NCI-H1436 treated with DMSO at 0.1 percent for 48 hours (cell line): ENCODE results near the gene TBC1D17.

ENCODE experiments used
- DNase-seq: peaks from one replicate; lab custom pipeline; 2025; lab: John Stamatoyannopoulos, UW

Gene TBC1D17

GRCh38 chr19:49894011-49894664, 16.6 kb downstream of the TBC1D17 start:
- no peak for DNase-seq

DNA sequence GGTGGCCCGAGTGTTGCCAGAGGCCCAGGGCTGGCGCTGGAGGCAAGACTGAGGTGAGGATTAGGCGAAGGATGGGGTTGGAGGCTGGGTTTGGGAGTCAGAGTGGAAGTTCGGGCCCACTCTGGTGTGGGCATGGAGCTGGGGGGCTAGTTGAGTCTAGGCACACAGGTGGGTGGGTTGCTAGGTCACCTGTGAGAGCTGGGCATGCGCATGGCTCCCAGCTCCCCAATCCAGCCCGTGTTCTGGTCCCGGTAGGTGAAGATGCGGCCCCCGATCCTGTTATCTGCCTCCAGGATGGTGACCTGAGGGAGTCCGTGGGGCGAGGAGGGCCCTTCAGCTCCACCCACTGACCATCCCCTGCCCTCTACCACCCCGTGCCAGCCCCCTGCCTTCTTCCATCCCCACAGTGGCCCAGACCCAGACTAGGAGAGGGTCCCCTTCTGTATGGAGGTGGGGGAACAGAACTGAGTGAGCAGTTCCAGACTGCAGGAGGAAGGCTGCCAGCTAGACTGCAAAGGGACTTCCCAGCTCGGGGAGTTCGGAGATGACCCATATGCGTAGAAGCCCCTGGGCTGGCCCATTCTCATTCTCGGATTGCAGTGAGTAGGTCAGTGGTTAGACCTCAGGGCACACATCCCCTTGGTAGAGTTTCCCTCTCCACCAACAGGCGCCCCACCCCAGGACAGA, 17.5 kb downstream of the TBC1D17 start:
- DNase-seq: no peak

GRCh38 chr19:49895566-49896297, 18.2 kb downstream of the TBC1D17 start:
- no peak for DNase-seq

- no peak for DNase-seq
Observed at GRCh38 chr19:49896863-49897621, 19.5 kb downstream of the TBC1D17 start, which contains the start of gene IL4I1. Gene IL4I1 (minus strand): TSS chr19:49896887. CDS start chr19:49896160, 727 bp downstream.

GRCh38 chr19:49904136-49904535, 26.6 kb downstream of the TBC1D17 start:
- DNase-seq: no peak

DNA sequence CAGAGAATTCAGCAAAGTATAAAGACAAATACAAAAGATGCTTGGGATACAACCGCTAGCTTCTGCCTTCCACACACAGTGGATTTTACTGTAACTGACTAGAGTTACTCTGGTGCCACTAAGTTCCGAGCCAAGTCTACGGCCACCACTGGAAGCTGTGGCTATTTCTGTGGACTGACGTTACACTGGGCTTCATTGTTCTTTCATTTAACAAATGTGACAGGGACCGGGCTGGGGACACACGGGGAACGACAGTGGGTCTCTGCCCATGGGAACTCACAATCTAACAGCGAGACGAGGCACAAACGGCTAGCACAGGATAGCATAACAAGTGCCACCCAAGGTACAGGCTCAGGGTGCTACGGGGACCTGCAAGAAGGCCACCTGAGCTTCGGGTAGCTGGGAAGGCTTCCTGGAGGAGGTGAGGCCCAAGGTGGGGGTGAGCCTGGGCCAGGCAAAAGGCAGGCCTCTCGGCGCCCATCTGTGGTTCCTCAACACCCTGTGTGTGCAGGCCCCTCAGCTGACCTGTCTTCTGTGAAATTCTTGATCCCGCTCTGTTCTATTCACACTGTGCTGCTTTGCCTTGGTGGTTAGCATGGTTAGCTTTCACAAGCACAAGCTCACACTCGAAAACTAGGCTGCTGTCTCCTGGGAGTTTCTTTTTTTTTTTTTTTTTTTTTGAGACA, 29.5 kb downstream of the TBC1D17 start:
- no peak for DNase-seq

DNA sequence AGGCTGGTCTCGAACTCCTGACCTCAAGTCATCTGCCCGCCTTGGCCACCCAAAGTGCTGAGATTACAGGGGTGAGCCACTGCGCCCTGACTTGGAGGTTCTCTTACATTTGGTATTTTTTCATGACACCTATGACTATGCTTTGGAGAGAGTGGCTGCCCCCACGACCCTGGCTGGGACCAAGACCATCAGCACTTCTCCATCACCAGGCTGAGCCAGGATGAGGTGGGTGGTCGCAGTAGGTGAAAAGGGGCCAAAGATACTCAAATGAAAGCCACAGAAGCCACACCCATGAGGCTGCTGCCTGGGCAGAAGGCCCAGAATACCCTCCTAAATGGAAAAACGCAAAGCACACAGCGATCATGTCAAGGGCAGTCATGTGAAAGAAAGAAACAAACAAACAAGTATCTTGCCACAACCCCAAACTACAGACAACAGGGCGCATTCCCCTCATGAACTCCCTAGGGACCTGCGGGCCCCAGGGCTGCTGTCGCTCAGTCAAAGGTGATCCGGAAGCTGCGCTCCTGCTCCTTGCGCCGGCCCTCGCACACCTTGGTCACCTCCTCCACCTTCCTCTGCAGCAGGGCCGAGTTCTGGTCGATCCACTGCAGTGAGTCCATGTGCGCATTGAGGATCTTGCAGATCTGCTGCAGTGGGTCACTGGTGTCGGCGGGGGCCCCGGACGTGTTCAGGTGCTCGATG, 30.4 kb downstream of the TBC1D17 start:
- DNase-seq: no peak

GRCh38 chr19:49908480-49909420, 31.2 kb downstream of the TBC1D17 start:
- DNase-seq: no peak

GRCh38 chr19:49910179-49910578, 32.7 kb downstream of the TBC1D17 start:
- no peak for DNase-seq

- no peak for DNase-seq
Observed at GRCh38 chr19:49911381-49912145, 34.1 kb downstream of the TBC1D17 start.

- DNase-seq: no peak
Observed at GRCh38 chr19:49912965-49913685, 35.6 kb downstream of the TBC1D17 start.

DNA sequence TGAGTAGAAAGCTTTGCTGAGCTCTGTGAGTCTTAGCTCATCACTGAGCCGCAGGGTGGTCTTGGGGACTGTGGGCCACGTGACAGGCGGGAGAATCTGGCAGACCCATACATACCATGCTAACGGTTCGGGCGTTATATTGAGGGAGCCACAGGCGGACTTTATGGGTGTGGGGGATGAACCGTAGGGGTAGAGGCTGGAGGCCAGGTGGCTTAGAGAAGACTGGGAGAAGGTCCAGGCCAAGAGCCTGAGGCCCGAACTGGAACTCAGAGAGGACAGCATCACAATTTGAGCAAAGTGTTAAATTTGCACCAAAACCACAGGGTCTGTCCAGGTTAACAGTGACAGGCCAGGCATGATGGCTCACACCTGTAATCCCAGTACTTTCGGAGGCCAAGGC, 36.2 kb downstream of the TBC1D17 start:
- no peak for DNase-seq

DNA sequence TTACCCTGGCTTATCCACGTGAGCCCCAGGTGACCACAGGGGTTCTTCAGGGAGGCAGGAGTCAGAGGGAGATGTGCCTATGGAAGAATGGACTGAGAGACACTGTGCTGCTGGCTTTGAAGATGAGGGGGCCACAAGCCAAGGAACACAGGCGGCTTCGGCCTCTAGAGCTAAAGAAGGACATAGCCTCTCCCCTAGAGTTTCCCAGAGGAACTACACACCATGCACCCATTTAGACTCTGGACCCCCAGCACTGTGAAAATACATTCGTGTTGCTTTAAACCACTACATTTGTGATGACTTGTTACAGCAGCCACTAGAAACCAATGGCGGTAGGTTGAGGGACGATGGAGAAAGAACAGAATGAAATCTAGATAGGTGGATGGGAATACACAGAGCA, 37.8 kb downstream of the TBC1D17 start:
- no peak for DNase-seq

GRCh38 chr19:49916839-49917733, 39.6 kb downstream of the TBC1D17 start:
- no peak for DNase-seq

- DNase-seq: no peak
Observed at GRCh38 chr19:49918089-49918488, 40.6 kb downstream of the TBC1D17 start.

GRCh38 chr19:49920624-49921363, 43.3 kb downstream of the TBC1D17 start:
- peak; percentile 87 for DNase-seq
